GM18502 (cell line): ENCODE results near the gene ZNF423.
"Not testable (repeated sequence)": the region's sequence is repeated elsewhere in the genome, so short reads cannot be mapped to it uniquely, and the experiment has no call there.

ENCODE experiments used
- ATAC-seq: cut with Tn5 transposase; IDR thresholded peaks from one replicate; pipeline ENCODE4 v1.9.1; 2021; ENCODE audit warnings: mild to moderate bottlenecking; ENCODE audit not compliant: unreplicated experiment, poor library complexity

ZNF423 gene

DNA sequence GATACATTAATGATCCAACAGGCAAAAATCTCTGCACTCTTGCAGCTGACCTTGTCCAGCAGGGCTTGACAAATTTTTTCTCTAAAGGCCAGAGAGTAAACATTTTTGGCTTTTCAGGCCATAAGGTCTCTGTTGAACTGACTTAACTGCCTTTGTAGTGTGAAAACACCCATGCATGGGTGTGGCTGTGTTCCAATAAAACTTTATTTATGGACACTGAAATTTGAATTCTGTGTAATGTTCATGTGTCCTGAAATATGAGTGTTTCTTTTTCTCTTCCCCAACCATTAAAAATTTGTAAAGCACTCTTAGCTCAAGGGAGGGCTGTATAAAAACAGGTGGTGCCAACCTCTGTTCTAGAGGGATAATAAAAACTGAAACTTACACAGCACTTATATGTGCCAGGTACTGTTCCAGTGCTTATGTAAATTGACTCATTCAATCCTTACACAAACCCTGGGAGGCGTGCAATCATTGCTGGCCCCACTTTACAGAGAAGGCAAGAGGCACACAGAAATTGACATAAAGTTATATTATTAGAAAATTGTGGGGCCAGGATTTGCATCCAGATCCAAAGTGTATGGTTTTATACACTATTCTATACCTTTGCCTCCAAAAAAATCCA, 18.8 kb upstream of the ZNF423 start:
- no peak for ATAC-seq

GRCh38 chr16:49871824-49872223, 15.9 kb upstream of the ZNF423 start:
- ATAC-seq = not testable (repeated sequence)

- no peak for ATAC-seq
These were observed 13.8 kb upstream of the ZNF423 start for GRCh38 chr16:49869731-49870130.

GRCh38 chr16:49867796-49868668, 12.1 kb upstream of the ZNF423 start:
- no peak for ATAC-seq

DNA sequence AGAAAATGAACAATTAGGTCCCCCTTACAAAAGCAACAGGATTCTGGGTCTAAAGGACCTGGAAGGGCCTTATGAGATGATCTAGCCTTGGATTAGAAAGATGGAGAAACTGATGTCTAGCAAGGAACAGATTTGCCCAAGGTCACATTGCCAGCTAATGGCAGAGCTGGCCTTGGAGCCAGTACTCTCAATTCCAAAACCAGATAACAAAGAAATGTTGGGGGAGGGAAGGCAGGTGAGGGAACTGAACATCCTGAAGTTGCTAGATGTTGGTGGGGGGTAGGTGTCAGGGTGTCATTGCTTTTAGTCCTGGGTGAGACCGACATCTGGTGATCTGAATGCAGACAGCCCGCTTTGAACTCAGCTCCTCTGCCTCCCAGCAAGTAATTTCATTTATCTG, 11.3 kb upstream of the ZNF423 start:
- no peak for ATAC-seq

GRCh38 chr16:49866595-49867071, 10.7 kb upstream of the ZNF423 start:
- no peak for ATAC-seq

- no peak for ATAC-seq
These were observed 6.8 kb upstream of the ZNF423 start for GRCh38 chr16:49862694-49863093.

DNA sequence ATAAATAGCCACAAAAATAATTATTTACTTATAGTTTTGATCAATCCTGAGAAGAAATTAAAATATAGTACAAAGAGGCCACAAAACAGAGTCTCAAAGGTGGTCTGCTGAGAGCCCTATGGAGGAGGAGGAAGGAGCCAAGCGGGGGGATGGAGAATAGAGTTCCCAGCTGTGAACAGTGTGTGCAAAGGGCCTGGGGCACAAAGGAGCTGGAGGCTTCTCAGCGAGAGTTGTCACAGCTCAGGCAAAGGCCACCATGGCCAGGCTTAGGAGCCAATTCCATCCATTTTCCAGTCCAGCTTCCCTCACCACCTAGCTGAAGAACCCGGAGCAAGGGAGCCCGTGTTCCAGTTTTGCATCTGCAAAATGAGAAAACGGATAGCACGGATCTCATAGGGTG, 5.4 kb upstream of the ZNF423 start:
- ATAC-seq = no peak

- no peak for ATAC-seq
These were observed 4.7 kb upstream of the ZNF423 start for GRCh38 chr16:49860593-49860992.

DNA sequence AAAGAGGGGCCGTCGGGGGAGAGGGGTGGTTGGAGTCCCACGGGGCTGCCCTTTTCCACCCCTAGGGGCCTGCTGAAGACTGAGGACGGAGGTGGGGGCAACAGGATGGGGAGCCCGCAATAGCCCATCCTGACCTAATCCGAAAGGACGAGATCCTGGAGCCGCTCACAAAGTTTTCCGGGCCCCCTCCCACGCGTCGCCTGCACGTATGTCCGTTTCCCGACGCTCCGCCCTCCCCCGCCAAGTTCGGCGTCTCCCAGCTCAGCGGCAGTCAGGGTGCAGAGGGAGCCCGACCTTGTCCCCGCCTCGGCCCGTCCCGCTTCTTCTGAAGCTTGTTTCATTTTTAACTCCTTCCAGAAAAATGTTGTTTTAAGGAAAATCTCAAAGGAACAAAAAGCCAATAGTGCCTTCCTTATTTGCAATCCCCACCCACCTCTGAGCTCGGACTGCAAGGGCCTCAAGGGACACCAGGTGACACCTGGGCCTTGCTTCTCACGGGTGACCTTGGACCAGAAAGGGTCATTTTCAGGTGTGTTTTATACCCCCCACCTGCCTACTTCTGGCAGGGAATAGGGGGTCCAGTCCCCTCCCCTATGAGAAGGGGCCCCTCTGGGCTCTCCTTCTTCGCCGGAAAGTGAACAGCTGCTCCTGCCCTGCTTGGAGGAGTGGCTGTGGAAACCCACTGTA, 3.4 kb upstream of the ZNF423 start:
- ATAC-seq = no peak

DNA sequence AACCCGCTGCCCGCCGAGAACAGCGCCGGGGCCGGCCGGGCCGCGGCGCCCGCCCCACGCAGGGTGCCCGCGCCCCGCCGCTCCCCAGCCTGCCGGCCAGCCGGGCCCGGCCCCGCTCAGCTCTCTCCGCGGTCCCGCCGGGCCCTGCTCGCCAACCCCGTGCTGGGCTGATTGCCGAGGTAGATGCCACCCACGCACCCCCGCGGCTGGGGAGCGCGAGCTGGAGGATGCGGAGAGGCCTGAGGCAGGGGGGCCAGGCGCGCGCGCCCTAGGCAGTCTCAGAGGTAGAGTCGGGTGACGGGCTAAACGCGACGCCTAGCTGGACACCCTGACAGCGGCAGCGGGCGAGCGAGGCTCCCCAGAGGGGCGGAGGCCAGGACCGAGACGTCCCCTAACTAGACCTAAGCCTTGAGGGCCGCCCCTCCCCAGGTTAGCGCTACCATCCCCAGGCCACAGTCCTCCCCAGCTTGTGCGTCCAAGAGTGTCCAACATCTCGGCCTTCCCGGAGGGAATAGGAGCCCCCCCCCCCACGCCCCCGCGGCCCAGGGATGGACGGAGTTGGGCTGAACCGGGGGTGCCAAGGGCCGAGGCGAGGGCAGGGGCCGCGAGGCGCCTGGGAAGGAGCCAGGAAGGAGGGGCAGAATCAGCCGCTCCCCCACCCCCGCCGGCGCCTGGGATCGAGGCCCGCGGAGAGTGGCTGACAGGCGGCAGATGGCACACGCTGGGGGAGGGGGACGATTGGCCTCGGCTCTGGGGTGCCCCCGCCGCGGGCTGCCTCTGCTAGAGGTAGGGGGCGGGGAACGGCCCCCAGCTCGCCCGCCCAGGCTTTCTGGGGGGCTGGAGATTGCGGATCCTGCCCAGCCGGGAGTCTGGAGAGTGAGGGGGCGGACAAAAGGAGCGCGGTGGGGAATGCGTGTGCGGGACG, 2.5 kb upstream of the ZNF423 start:
- no peak for ATAC-seq

- ATAC-seq = no peak
These were observed 1.7 kb upstream of the ZNF423 start for GRCh38 chr16:49857423-49858181.

- ATAC-seq = peak; percentile 31
These were observed 889 bp upstream of the ZNF423 start for GRCh38 chr16:49856672-49857330.

DNA sequence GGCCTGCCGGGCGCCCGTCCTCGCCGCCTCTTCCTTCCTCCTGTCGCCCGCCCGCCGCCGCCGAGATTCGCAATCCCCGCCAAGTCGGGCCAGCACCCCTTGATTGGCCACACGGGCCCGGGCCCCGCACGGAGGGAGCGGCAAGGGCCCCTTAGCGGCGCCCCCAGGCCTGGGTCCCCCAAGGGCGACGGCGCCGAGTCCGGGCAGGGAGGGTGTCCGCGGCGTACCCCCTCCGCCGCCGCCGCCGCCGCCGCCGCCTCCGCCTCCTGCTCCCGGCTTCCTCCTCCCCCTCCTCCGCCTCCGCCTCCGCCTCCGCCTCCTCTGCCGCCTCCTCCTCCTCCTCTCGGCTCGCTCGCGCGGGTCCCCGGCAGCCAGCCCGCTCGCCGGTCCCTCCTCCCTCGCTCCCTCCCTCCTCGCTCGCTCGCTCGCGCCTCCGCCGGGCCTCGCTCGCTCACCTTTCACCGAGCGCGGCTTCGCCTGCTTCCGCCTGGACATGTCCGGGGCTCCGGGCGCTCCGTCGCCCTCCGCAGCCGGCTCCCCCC, 561 bp downstream of the ZNF423 start:
- ATAC-seq = peak; percentile 68

GRCh38 chr16:49854796-49855203, 1.1 kb downstream of the ZNF423 start:
- ATAC-seq = peak; percentile 16

DNA sequence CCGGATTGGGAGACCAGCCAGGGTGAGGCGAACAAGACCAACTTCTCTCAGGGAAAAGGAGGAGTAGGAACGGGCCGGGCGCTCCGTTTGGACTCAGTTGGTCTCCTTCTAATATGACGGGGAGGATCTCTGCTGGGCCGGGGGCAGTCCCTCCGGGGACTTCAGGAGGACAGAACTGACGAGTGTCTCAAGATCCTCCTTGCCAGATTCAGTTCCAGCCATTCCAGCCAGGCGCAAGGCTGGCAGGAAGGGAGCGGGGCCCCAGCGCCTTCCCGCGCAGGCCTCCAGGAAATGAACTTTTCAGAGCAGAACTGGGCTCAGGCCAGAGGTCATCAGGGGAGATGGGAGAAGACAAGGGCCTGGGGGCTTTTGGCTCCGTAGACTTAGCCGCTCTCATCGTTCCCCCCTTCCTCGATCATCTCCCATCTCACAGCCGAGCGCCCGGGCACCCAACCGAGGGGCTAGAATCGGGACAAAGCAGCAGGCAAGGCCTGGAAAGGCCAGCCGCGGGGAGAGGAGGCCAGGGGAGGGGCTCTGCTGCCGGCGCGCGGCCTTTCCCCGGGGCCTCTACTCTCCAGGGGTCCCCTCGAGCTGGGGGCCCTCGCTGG, 1.6 kb downstream of the ZNF423 start:
- no peak for ATAC-seq

DNA sequence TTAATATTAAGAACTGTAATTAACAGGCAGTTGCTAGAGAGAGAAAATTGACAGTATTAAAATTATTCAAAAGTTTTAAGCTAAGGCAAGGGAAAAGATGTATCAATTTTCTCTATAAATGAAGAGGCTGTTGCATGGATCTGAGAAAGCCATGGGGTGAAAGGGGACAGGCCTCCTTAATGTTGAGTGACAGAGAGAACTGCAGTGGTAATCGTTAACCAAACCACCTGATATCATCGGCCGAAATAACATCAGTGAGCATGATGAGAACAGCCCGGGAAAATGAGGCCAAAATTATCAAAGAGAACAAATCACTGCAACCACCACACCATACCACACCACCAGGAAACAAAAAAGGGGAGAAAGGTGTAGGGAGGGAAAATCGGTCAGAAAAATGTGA, 3.6 kb downstream of the ZNF423 start:
- no peak for ATAC-seq

GRCh38 chr16:49851468-49851787, 4.5 kb downstream of the ZNF423 start:
- ATAC-seq = no peak
